ENCODE results near the gene SRRT.
"Not testable (repeated sequence)": the region's sequence is repeated elsewhere in the genome, so short reads cannot be mapped to it uniquely, and the experiment has no call there.

SRRT gene

DNA sequence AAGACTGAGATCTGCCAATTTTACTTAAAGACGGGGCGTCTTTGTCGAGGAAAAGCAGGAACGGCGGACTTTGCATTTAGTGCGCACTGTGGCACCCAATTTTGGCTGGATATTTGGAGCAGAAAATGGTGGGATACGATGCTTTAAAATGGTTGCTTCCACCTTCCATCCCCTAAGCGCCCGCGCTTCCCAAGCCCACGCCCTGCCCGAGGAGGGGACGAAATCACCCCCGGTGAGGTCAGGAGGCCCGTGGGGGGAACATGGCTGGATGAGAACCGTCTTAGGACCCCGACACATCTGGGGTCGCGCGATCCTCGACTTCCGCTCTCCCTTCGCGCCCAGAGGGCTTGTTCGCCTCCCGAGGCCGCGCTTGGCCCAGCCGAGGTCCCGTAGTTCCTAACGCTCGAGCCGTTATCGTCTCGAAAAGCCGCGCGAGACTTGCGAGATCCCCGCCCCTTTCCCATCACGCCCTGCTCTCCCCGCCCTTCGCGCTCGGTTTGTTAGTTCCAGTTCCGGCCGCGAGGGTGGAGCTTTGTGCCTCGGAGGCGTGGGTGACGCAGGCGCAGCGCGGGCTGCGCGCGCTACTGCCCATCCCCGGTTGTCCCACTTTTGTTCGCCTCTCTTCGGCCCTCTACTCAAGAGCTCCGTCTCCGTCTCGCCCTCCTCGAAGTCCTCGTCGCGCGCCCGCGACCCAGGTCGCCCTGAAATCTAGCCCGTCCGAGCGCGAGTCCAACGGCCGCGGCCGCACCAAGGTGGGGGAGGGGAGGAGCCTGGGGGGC is at the start of gene SRRT:
Gene SRRT (plus strand): TSS at position 527 of the 779 bp plus-strand sequence. CDS start 488 bp downstream, outside the sequence.
- DNase-seq = peak; percentile 98

DNA sequence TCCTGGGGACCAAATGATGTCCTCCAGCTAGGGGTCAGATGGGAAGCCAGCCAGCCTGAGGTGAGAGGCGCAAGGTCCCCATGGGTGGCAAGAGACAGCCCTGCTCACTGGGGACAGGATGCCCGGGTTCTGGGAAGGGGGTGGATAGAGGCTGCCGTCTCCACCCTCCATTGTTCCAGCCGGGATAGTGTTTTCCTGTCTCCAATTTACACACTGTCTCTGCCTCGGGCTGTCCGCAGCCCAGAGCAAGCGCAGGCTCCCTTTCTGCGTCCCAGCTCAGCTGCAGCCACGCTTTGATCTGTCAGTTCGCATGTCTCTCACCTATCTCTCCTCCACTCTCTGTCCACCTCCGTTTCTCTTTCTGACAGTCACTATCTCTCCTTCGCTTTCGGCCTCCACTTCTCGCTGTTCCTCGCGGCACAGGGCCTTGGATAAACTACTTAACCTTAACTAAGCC is 49.7 kb upstream of the SRRT start:
- DNase-seq = no peak

DNA sequence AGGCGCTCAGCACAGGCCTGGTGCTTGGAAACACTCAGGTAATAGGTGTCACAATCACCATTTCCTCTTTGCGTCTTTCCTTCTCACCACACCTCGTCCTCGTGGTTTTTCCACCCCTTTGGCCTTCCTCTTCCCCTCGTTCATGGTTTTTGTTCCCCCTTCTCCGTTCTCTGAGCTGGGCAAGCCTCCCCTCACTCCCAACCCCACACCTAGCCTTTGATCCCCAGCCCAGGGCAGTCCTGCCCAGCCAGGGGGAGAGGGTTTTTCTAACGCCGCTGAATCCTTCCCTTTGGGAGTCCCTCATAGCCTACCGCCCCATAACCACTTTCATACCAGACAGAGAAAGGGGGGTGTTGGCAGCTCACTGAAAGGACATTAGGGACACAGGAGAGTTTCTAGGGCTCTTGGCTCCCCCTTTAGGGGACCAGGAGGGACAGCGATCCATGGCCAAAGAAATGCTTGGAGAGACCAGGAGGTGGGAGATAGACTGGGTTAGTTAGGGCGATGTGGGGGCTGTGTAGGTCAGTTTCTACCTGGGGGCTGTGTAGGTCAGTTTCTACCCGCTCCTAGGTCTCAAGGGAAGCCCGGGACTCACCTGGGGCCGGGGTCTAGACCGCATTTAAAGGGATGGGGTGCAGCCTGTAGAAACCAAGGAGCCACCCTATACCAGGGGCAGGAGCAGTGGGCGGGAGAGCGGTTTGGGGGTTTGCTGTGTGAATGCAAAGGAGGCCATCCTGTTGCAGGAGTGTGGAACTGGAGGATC is 49.0 kb upstream of the SRRT start:
- DNase-seq = no peak

DNA sequence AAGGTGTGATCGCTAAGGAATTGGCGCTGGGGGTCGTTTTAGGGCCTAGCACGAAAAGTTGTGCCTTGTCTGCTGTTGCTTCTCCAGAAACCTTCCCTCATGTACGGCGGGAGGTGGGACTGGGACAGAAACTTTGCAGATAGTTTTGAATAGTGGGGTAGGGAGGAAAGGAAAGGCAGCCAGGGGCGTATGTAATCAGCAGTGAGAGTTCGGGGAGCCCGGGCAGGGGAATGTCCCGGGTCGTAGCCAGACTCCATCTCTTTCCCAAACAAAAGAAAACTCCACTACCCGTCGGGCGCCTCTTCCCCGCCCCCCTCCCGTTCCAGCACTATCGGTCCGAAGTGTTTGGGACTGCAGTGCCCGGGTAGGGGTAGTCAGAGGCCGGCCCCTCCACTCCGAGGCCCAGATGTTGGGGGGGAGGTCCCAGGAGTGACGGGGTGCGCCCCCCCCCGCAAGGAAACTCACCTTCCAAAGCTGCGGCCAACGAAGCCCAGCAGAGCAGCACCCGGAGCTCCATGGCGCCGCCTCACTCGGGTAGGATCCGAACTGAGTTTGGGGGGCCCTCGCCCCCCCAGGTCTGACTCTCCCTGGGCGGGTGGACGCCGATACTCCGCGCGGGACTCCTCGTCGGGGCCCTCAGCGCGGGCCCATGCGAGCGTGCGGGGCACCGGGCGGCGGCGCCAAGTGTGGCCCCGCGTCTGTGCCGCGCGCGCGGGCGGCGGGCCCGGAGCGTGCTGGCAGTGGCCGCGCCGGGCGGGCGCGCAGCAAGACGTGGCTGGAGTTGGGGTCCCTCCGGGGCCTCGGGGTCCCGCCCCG is 48.2 kb upstream of the SRRT start:
- no peak for DNase-seq

DNA sequence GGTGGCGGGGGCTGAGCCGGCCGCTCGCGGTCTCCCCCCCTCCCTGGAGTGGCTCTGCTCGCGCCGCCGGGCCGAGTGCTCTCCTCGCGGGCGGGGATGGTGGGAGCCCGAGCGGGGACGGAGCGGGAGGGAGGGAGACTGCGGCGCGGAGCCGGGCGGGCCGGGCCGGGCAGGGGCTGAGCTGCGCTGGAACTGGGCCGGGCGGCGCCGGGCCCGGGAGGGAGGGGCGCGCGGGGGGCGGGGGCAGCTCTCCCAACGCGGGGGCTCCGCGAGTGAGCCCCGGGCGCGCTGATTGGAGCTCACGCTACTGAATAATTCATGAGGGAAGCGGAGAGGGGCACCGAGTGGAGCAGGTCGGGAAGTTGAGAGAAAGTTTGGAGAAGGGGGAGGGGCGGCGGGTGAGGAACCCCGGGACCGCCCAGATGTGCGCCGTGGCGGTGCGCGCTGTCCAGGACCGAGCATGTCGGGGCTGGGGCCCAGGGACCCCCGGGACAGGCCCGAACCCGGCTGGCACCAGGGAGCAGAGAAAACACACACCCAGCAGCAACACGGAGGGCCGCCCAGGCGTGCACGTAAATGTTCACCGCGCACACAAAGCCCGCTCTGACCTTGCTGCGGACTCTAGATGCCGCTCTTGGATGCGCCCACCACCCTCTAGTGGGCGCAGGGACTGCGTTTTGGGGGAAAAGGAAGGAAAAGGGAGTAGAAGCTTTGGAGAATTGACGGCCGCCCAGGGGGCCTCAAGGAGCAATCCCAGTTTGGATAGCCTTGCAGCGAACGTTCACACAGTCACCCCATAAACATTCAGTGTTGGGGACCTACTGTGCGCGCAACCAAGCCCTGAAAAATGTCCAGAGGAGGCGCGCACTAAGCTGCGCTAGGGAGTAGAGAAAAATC is 47.3 kb upstream of the SRRT start, which contains the start of gene EPHB4:
Gene EPHB4 (minus strand): TSS at position 194 of the 897 bp plus-strand sequence. CDS start 493 bp downstream, outside the sequence.
- DNase-seq = no peak

- no peak for DNase-seq
Measured at GRCh38 chr7:100829150-100829716, 45.7 kb upstream of the SRRT start.

- DNase-seq = no peak
Measured at GRCh38 chr7:100830396-100830795, 44.5 kb upstream of the SRRT start.

DNA sequence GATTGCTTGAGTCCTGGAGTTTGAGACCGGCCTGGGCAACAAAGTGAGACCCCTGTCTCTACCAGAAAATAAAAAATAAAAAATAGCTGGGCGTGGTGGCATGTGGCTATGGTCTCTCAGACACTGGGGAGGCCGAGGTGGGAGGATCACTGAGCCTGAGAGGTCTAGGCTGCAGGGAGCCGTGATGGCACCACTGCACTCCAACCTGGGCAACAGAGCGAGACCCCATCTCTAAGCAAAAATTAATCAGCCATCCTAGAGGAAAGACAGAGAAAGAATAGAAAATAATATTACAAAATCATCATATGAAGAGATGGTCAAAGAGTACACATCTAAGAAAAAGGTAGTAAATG is 42.6 kb upstream of the SRRT start:
- DNase-seq = no peak

DNA sequence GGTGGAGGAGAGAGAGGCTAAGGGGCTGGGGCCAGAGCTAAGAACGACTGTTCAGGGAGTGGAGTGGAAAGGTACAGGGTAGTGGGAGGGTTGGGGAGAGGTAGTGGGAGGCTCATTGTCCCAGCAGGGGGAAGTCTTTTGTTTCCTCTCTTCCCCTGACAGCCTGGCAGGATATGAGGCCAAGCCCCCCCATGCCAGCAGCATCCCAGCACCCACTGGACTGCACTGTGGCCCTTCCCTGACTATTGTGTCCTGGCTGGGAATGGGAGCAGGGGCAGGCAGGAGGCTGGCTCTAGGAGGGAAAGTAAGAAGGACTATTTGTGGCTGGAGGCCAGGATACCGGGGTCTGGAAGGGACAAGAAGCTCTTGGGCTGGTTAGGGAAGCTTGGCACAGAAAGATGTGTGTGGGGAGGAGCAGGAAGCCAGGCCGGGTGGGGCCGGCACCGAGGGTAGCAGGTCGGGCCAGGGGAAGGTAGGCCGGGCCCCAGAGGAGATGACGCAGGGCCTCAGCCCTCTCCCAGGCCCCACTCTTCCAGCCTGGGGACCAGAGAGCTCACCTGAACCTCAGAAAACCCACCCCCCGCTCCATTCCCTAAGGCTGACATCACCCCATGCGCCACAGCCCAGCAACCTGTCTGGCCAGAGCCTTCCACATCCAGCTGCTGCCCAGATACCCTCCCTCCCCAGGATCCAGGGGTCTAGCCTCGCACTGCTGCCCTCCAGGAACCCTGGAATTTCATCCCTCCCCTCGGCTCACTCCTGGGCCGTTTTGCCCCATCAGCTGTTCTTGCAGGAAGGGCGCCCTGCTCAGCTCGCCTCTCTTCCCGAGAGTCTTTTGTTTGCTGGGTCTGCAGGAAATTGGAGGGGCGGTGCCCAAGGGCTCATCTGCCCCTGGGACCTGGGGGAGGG is 38.7 kb upstream of the SRRT start:
- no peak for DNase-seq

DNA sequence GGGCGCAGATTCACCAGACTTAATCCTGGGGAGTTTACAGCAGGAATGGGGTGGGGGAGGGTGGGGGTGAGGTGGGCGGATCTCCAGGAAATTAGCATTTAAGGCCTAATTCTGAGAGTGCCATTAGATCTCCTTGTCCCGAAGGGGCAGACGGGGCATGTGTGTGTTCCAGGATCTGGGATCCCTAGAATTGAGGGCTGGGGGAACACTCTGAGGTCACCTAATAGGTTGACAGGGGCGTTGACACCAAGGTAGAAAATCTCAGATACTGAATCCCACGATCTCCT is 38.1 kb upstream of the SRRT start:
- DNase-seq = no peak

DNA sequence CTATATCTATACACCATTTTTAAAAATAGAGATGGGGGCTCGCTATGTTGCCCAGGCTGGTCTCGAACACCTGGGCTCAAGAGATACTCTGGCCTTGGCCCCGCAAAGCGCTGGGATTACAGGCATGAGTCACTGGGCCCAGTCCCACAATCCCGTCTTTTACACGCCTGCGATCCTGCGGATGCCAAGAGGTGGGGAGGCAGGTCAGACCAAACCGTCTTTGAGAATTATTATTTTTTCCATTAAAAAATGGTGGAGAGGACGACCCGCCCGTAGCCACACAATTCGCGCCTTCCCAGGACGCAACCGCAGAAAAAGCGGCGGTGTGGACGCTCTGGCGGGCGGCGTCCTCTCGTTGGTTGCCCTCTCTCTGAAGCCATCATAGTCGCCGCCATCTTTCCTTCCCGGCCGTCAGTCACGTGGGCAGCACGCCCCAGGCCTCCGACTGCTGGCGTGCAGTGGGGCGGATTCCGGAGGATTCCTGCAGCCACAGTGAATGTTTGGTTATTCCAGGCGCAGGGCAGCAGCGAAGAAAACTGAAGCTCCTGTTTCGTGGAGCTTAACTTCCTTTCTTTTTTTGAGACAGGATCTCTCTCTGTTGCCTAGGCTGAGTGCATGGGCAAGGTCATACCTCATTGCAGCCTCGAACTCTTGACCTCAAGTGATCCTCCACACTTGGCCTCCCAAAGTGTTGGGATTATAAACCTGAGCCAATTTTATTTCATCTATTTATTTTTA is 37.6 kb upstream of the SRRT start:
- DNase-seq = peak; percentile 67

GRCh38 chr7:100839361-100839760 is 35.5 kb upstream of the SRRT start:
- no peak for DNase-seq

DNA sequence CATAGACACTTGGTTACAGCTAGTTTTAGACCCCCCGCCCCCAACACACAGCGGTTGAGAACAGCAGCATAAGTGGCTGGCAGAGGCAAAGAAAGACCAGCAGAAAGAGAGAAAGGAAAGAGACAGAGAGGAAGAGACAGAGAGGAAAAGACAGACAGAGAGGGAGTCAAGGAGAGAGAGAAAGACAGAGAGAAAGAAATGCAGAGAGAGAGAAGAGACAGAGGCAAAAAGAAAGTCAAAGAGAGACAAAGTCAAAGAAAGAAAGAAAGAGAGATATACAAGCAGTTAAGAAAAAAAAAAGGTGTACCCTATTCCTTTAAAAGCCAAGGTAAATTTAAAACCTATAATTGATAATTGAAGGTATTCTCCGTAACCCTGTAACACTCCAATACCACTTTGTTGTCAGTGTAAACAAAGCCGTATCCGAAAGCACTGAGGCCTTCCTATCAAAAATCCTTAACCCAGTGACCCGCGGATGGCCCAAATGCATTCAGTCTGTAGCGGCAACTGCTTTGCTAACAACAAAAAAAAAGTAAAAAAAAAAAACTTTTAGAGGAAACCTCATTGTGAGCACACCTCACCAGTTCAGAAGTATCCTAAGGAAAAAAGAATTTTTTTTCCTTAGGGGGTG is 34.3 kb upstream of the SRRT start:
- no peak for DNase-seq

GRCh38 chr7:100847360-100847759 is 27.5 kb upstream of the SRRT start:
- no peak for DNase-seq

DNA sequence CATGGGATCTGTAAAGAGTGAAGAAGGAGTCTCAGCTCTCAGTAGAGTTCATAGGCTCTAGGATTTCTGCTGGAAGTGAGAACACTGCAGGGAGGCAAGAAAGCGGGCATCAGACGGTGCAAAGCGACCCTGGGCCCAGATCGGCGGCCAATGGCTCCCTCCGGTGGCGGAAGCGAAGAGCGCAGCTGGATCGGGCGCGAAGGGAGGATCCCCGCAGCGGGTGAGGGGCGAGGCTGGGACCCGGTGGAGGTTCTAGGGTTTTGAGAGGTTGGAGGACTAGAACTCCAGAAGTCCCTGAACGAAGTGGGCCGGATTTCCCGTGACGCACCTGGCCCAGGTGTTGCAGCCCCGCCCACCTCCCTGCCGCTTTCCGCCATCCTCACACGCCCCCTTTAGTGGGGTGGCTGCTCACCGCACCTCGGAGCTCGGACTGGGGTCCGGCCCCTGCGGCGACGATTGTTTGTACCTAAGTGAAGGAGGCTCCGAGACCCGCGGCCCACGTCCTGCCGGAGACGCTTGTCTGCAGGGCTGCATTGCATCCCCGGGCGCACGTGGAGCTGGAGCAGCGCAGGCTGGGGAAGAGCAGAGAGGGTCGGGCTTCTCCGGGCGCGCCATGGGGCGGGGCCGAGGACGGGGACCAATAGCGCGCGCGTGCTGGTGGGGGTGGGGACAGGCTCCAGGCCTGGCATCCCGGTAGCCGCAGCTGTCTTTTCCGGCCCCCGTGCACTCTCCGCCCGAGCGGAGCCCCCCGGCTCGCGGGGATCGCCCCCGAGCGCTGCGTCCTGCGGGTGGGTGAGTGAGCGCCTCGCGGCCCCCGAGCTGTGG is 22.6 kb upstream of the SRRT start, which contains the start of gene SLC12A9:
Gene SLC12A9 (plus strand): TSS at position 666 of the 825 bp plus-strand sequence. CDS start 1,485 bp downstream, outside the sequence.
- DNase-seq = peak; percentile 74

- DNase-seq = no peak
Measured at GRCh38 chr7:100854146-100854895, 20.6 kb upstream of the SRRT start.

GRCh38 chr7:100854899-100855298 is 20.0 kb upstream of the SRRT start:
- not testable (repeated sequence) for DNase-seq

DNA sequence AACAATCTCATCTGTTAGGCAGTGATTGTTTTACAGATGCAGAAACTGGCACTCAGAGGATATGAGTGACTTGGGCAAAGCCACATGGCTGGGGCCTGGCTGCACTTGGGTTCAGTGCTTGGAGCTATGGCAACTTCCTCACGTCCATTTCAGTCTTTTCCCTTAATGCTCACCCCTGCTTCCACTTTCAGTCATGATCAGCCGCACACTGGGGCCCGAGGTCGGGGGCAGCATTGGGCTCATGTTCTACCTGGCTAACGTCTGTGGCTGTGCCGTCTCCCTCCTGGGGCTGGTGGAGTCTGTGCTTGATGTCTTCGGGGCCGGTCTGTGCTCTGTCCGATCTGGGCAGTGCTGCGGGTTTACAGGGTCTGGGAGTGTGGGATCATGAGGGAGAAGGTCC is 19.4 kb upstream of the SRRT start:
- no peak for DNase-seq

All from activated T-cell treated with anti-CD3 and anti-CD28 coated beads for 4 hours (primary cell).